ENCODE data around the gene GNAI2.
A peak's percentile ranks its signal among the peaks of the same experiment; 100 is the strongest.
"Not testable (repeated sequence)": the region's sequence is repeated elsewhere in the genome, so short reads cannot be mapped to it uniquely, and the experiment has no call there.

The GNAI2 gene

DNA sequence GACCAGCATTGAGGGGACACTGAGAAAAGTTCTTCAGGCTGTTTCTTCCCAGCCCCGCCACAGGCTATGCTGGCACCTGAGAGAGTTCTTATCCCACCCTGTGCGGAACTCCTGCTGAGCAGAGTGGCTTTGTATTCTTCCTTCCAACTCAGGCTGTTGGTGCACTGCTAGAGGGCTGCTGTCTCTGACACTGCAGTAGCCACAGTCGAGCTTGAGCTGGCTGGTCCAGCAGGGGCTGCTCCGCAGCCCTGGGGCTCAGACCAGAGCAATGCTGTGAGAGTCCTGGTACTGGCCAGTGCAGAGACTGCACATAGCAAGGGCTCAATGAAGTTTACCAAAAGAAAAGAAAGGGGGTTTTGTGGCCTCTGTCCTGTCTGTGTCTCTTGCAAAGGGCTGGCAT, 3.6 kb downstream of the GNAI2 start:
- H3K4me3 ChIP-seq (replicated peaks; ENCODE audit: low read depth, low read length): no peak overlapping the region
- TF ChIP-seq CTCF (IDR thresholded peaks at IDR 0.05; ENCODE audit: low read length, missing control alignments): no peak
- no peak for DNase-seq (ENCODE audit: low read depth)

DNA sequence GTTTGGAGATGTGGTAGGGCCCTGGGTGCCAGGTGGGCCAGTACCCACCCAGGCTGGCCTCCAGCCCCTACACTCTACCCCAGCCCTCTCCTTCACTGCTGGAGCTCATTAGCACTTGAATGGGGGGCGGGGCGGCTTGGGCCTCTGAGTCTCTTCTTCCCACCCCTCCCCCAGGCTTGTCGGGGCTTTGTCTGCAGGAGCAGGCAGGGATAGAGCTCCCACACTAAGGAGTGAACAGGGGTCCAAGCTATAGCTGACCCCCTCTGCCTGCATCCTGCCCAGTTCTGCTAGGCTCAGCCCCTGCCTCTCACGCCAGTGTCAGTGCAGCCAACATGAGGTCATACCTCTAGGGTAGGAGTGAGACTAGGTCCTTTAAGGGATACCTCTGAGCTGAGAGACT, 5.2 kb downstream of the GNAI2 start:
- TF ChIP-seq CTCF (IDR thresholded peaks at IDR 0.05; ENCODE audit: low read length, missing control alignments): no peak
- H3K4me3 ChIP-seq (replicated peaks; ENCODE audit: low read depth, low read length): no peak overlapping the region
- no peak for DNase-seq (ENCODE audit: low read depth)

- no peak for DNase-seq (ENCODE audit: low read depth)
- H3K4me3 ChIP-seq (replicated peaks; ENCODE audit: low read depth, low read length): no peak overlapping the region
- no peak for TF ChIP-seq CTCF (IDR thresholded peaks at IDR 0.05; ENCODE audit: low read length, missing control alignments)
These were observed 5.8 kb downstream of the GNAI2 start for GRCh38 chr3:50241713-50242380.

DNA sequence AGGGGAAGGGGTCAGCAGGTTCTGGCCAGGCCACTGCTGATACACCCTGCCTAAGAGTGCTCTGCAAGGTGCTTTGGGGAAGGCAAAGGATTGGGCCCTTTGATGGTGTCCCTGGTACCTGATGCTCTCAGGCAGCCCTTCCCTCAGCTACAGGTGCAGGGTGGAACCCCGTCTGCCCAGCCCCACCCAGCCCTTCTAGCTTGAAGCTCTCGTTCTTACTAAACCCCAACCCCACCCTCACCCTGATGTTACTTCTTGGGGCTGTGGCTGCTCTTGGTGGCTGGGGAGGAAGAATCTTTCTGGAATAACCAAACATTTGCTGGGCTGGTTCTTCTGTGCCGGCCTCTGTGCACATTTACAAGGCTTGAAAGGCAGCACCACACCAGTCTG, 6.4 kb downstream of the GNAI2 start:
- no peak overlapping the region for H3K4me3 ChIP-seq (replicated peaks; ENCODE audit: low read depth, low read length)
- TF ChIP-seq CTCF (IDR thresholded peaks at IDR 0.05; ENCODE audit: low read length, missing control alignments): no peak
- no peak for DNase-seq (ENCODE audit: low read depth)

- H3K4me3 ChIP-seq (replicated peaks; ENCODE audit: low read depth, low read length): no peak overlapping the region
- no peak for TF ChIP-seq CTCF (IDR thresholded peaks at IDR 0.05; ENCODE audit: low read length, missing control alignments)
- peak; percentile 76 for DNase-seq (ENCODE audit: low read depth)
These were observed 7.0 kb downstream of the GNAI2 start for GRCh38 chr3:50242851-50243542.

DNA sequence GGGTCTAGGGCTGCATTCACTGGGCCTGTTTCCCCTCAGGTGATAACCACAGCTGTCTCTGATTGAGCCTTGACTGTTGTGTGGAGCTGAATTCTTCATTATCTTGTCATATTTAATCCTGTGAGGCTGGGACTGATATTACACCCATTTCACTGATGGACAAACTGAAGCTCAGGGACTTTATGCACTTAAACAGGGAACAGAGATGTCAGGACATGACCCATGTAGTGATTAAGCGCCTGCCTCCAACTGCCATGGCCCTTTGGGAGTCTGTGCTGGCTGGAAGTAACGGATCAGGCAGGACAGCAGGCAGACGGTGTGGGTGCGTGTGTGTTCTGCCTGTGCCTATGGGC, 7.5 kb downstream of the GNAI2 start:
- no peak for TF ChIP-seq CTCF (IDR thresholded peaks at IDR 0.05; ENCODE audit: low read length, missing control alignments)
- H3K4me3 ChIP-seq (replicated peaks; ENCODE audit: low read depth, low read length): no peak overlapping the region
- DNase-seq (ENCODE audit: low read depth): no peak

GRCh38 chr3:50244813-50245212, 8.8 kb downstream of the GNAI2 start:
- DNase-seq (ENCODE audit: low read depth); H3K4me3 ChIP-seq (replicated peaks; ENCODE audit: low read depth, low read length): not testable (repeated sequence)

Measured in fibroblast of pulmonary artery (primary cell).